ENCODE results near the gene VSNL1.

DNA sequence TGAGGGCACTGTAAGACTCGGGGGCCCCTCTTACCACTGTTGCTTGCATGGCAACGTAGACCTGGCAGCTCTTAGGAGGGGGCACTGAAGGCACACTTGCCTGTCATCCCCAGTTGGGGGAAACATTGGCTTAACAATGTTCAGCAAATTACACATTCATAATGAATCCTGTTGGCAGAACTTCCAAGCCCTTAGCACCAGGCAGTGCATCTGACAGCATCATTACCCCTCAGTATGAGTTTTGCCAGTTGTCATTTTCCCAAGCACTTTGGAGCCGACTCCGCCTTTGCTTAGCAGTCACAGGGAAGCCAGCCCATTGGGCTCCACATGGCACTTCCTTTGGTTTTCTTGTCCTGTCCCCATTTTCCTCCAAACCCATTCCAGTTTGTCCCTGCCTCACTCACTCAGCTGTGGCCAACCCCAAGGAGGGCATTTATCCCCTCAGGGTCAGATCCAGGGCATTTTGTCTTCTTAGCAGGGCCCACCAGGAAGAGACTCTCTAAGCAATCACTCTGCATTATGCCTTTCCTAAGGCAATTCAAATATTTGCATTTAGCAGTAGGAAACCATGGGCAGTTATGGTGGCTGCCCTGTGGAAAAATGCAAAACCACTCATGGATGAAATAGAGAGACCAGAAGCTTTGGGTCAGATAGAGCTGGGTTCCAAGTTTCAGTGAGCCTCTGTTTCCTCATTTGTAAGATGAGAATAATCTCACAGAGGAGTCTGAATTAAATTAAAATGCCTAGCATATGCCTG is 73.9 kb downstream of the VSNL1 start:
- TF ChIP-seq, protein P1, sequence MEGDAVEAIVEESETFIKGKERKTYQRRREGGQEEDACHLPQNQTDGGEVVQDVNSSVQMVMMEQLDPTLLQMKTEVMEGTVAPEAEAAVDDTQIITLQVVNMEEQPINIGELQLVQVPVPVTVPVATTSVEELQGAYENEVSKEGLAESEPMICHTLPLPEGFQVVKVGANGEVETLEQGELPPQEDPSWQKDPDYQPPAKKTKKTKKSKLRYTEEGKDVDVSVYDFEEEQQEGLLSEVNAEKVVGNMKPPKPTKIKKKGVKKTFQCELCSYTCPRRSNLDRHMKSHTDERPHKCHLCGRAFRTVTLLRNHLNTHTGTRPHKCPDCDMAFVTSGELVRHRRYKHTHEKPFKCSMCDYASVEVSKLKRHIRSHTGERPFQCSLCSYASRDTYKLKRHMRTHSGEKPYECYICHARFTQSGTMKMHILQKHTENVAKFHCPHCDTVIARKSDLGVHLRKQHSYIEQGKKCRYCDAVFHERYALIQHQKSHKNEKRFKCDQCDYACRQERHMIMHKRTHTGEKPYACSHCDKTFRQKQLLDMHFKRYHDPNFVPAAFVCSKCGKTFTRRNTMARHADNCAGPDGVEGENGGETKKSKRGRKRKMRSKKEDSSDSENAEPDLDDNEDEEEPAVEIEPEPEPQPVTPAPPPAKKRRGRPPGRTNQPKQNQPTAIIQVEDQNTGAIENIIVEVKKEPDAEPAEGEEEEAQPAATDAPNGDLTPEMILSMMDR (conservative IDR thresholded peaks at IDR 0.05): no peak
- TF ChIP-seq ZFX (IDR thresholded peaks at IDR 0.05): no peak

Measured in C4-2B (cell line).